Measurements from ENCODE around the gene CACNA1F. TPM values are rescaled to one million over a fixed set of nuclear protein-coding genes. Genes with fewer than 3 reads are reported as not detected.

The CACNA1F gene
- total and polyA plus RNA-seq, 12 donors: 0.03 to 0.42 (median 0.11) TPM; not detected in 4

- Histone ChIP-seq H3K4me3 (no peak overlapping the region), H3K27ac (no peak overlapping the region), H3K36me3 (no peaks in the 10 kb centered on the region), H3K4me1 (no peaks in the 10 kb centered on the region), H3K9me3 (no peaks in the 10 kb centered on the region), H3K27me3 (no peaks in the 10 kb centered on the region)
- DNase-seq: no peak
- 87 to 88% methylated on average over 14 of the region's 14 CpGs for WGBS, 2 donors
- intact Hi-C loops (cut with DNase I): no loop called here
- peak in 1 of 8 donors; percentile 11 for ATAC-seq
- no peak for TF ChIP-seq CTCF (IDR thresholded peaks at IDR 0.05)
Measured at GRCh38 chrX:49257074-49257790, 24.1 kb upstream of the CACNA1F start.

DNA sequence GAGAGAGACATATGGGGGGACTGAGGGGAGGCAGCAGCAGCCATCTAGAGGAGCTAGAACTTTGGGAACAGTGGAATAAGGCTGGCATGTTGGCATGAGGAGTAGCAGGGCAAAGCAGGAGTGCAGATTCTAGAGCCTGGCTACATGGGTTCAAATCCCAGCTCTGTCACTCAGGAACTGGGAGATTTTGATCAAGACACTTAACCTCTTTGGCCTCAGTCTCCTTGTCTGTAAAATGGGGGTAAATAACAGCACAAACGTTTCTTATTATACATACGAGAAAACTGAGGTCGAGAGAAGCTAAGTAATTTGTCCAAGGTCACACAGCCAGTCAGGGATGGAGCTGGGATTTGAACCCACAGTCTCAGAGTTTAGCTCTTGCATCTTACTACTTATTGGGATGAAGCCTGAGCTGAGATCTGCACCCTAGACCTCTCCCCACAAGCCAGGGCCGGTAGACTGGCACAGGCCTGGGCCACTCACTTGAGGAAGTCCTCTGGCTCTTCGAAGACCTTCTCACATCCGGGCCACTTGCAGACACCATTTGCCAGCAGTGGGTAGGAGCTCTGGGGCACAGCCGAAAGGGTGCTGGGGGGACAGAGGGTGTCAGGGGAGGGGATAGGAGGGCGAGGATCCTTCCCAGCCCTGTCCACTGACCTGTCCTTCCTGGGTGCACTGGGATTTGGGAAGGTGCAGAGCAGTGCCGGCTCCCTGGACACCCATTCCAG lies 23.3 kb upstream of the CACNA1F start:
- DNase-seq: no peak
- H3K9me3 ChIP-seq: no peaks in the 10 kb centered on the region
- H3K4me3 ChIP-seq: no peak overlapping the region
- intact Hi-C loops (cut with DNase I): no loop called here
- no peak overlapping the region for H3K27ac ChIP-seq
- H3K4me1 ChIP-seq: no peaks in the 10 kb centered on the region
- H3K27me3 ChIP-seq: no peaks in the 10 kb centered on the region
- 88 to 89% methylated on average over 9 of the region's 9 CpGs for WGBS, 2 donors
- TF ChIP-seq CTCF (IDR thresholded peaks at IDR 0.05): no peak
- ATAC-seq: no peak
- no peaks in the 10 kb centered on the region for H3K36me3 ChIP-seq

DNA sequence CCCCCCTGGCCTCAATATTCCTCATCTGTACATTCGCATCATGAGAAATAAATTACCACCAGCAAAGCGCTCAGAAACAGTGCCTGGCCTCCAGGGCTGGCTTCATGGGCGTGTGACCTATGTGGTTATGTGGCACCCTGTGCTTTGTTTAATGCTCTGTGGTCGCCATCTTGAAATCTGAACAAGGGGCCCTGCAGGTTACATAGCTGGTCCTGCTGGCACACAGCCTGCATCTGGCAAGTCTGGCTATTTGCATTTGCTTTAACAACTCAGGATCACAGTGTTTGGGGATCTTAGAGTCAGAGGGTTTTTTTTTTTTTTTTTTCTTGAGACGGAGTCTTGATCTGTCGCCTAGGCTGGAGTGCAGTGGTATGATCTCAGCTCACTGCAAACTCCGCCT lies 21.5 kb upstream of the CACNA1F start:
- Histone ChIP-seq H3K27me3 (no peaks in the 10 kb centered on the region), H3K36me3 (no peaks in the 10 kb centered on the region), H3K9me3 (no peaks in the 10 kb centered on the region), H3K4me1 (no peaks in the 10 kb centered on the region), H3K4me3 (no peak overlapping the region), H3K27ac (no peak overlapping the region)
- DNase-seq (no peak), ATAC-seq (no peak)
- intact Hi-C loops (cut with DNase I): no loop called here
- no peak for TF ChIP-seq CTCF (IDR thresholded peaks at IDR 0.05)
- 91 to 95% methylated on average over 7 of the region's 7 CpGs for WGBS, 2 donors

- ATAC-seq: no peak
- no peak for DNase-seq
- peaks cover 0 to 29% (median 0%) of the 10 kb centered on the region in 9 donors for H3K36me3 ChIP-seq
- no peaks in the 10 kb centered on the region for H3K27me3 ChIP-seq
- no peak overlapping the region for H3K4me3 ChIP-seq
- no peak for TF ChIP-seq CTCF (IDR thresholded peaks at IDR 0.05)
- H3K4me1 ChIP-seq: no peaks in the 10 kb centered on the region
- WGBS, 2 donors: 92 to 96% methylated on average over 12 to 13 of the region's 13 CpGs
- H3K27ac ChIP-seq: no peak overlapping the region
- no peaks in the 10 kb centered on the region for H3K9me3 ChIP-seq
- intact Hi-C loops (cut with DNase I): no loop called here
Measured at GRCh38 chrX:49251325-49251724, 18.2 kb upstream of the CACNA1F start.

Data from heart right ventricle (tissue), 16 donors.